Uterus (tissue), 2 donors: ENCODE data around the gene TSPAN18.

Experiments
- POLR2A ChIP-seq, 2 donors: fragments of 450-650 bp; IDR thresholded peaks; one replicate each; pipeline ENCODE4 v1.6.1; 2016; ENCODE audit warnings: antibody characterized with exemption in 2 of 2, mild to moderate bottlenecking in 1 of 2, moderate library complexity in 1 of 2
- TF ChIP-seq, protein P1 (sequence below), 4 experiments: fragments of 200-600 bp in 2 of 4; fragments of 450-650 bp in 2 of 4; sonication (generic) in 2 of 4; IDR thresholded peaks; one replicate each; pipeline ENCODE4 v1.5.1; 2016 to 2019; ENCODE audit warnings: antibody characterized with exemption in 4 of 4, mild to moderate bottlenecking in 2 of 4, moderate library complexity in 1 of 4

DNA sequence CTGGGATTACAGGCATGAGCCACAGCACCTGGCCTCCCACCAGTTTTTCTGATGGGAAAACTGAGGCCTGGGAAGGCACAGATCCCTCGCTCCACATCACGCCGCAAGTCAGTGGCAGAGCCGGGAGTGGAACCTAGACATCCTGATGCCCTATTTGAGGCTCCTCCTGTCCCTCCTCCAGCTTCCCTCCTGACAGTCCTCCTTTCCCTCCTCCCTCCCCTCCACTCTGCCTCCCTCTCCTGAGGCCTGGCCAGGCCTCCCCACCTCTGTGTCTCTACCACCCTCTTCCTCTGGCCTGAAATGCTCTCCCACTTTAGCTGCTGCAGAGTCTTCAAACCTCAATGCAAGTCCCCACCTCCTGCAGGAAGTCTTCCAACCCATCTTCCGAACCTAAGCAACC is 237.2 kb downstream of the TSPAN18 start:
- TF ChIP-seq POLR2A (IDR thresholded peaks at IDR 0.05): no peak
- TF ChIP-seq, protein P1, sequence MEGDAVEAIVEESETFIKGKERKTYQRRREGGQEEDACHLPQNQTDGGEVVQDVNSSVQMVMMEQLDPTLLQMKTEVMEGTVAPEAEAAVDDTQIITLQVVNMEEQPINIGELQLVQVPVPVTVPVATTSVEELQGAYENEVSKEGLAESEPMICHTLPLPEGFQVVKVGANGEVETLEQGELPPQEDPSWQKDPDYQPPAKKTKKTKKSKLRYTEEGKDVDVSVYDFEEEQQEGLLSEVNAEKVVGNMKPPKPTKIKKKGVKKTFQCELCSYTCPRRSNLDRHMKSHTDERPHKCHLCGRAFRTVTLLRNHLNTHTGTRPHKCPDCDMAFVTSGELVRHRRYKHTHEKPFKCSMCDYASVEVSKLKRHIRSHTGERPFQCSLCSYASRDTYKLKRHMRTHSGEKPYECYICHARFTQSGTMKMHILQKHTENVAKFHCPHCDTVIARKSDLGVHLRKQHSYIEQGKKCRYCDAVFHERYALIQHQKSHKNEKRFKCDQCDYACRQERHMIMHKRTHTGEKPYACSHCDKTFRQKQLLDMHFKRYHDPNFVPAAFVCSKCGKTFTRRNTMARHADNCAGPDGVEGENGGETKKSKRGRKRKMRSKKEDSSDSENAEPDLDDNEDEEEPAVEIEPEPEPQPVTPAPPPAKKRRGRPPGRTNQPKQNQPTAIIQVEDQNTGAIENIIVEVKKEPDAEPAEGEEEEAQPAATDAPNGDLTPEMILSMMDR (IDR thresholded peaks at IDR 0.05): no peak
